Activated naive CD8-positive, alpha-beta T cell treated with anti-CD3 and anti-CD28 coated beads for 36 hours (primary cell): Measurements from ENCODE around the gene SLC2A10. TPM values are rescaled to one million over a fixed set of nuclear protein-coding genes. Genes with fewer than 3 reads are reported as not detected.
"Not testable (repeated sequence)": the region's sequence is repeated elsewhere in the genome, so short reads cannot be mapped to it uniquely, and the experiment has no call there.

Experiments
- DNase-seq: peaks from one replicate; pipeline ENCODE4 v3.0.0; 2021
- H3K27ac Mint-ChIP-seq: one replicate; pipeline ENCODE4 v1.8.0; 2022; ENCODE audit warnings: mild to moderate bottlenecking, moderate library complexity, mixed read lengths
- H3K27me3 Mint-ChIP-seq: one replicate; pipeline ENCODE4 v1.8.0; 2022; ENCODE audit warnings: mild to moderate bottlenecking, mixed read lengths
- H3K36me3 Mint-ChIP-seq: one replicate; pipeline ENCODE4 v1.8.0; 2021; ENCODE audit warnings: mild to moderate bottlenecking, mixed read lengths
- H3K4me1 Mint-ChIP-seq: one replicate; pipeline ENCODE4 v1.8.0; 2021; ENCODE audit warnings: mixed read lengths
- H3K4me3 Mint-ChIP-seq: one replicate; pipeline ENCODE4 v1.8.0; 2022; ENCODE audit warnings: mild to moderate bottlenecking, moderate library complexity, mixed read lengths
- H3K9me3 Mint-ChIP-seq: one replicate; pipeline ENCODE4 v1.8.0; 2022; ENCODE audit warnings: mixed read lengths
- total RNA-seq, 2 experiments: library from RNA; stranded (reverse); gene quantifications; one replicate each; pipeline ENCODE4 v1.2.3, GENCODE V29; 2021

Gene SLC2A10
- total RNA-seq, 2 experiments from 2014 or later: 0.06 to 0.08 TPM

DNA sequence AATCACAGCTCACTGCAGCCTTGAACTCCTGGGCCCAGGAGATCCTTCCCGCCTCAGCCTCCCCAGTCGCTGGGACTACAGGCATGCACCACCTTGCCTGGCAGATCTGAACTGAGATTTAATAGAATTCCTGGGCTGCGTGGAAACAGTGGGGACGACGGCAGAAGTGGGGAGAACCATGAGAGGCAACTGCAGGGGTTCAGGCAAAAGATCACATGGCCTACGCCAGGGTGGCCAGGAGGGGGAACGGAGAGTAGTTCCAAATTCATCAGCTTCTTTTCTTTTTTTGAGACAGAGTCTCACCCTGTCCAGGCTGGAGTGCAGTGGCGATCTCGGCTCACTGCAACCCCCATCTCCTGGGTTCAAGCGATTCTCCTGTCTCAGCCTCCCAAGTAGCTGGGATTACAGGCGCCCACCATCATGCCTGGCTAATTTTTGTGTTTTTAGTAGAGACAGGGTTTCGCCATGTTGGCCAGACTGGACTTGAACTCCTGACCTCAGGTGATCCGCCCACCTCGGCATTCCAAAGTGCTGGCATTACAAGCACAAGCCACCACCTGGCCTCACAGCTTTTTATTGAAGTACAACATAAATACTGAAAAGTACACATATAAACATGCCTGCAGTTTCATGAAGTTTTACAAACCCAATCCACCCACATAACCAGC lies 32.7 kb upstream of the SLC2A10 start:
- H3K4me1 Mint-ChIP-seq, H3K27ac Mint-ChIP-seq, H3K4me3 Mint-ChIP-seq, DNase-seq, H3K27me3 Mint-ChIP-seq, H3K9me3 Mint-ChIP-seq, H3K36me3 Mint-ChIP-seq: not testable (repeated sequence)

DNA sequence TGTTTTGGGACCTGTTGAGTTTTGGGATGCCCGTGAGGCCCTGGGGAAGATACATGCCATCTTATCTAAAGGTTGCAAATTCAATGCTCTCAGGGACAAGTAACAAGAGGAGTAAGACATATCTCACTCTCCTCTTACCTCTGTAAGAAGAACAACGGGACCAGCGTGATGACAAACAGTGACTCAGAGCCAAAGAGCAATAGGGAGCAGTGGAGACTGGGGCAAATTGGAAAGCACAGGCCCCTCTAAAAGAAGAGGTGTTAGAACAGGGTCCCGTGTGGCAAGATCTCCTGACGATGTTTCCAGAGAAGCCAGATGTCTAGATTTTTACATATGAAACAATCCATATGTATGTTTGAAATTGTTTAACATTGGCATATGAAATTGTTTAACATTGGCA lies 31.8 kb upstream of the SLC2A10 start:
- H3K4me3 Mint-ChIP-seq: no peak overlapping the region
- no peak overlapping the region for H3K27ac Mint-ChIP-seq
- peaks cover 11% of the 10 kb centered on the region for H3K4me1 Mint-ChIP-seq
- no peaks in the 10 kb centered on the region for H3K9me3 Mint-ChIP-seq
- H3K27me3 Mint-ChIP-seq: peaks cover 4% of the 10 kb centered on the region
- DNase-seq: no peak
- peaks cover 2% of the 10 kb centered on the region for H3K36me3 Mint-ChIP-seq

DNA sequence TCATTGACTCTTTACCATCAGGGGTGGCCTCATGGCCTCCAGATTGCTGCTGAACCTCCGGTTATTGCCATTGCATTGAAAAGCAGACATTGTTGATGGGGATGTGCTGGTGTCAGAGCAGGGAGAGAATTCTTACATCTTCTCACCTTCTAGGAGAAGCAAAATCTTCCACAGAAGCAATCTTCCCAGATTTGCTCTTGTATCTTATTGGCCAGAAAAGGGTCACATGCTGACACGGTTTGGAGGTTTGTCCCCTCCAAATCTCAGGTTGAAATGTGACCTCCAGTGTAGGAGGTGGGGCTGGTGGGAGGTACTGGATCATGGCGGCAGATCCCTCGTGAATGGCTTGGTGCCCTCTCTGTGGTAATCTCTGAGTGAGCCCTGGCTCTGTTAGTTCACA lies 30.9 kb upstream of the SLC2A10 start:
- DNase-seq: no peak
- H3K4me3 Mint-ChIP-seq: no peak overlapping the region
- peaks cover 17% of the 10 kb centered on the region for H3K4me1 Mint-ChIP-seq
- H3K27ac Mint-ChIP-seq: no peak overlapping the region
- H3K36me3 Mint-ChIP-seq: peaks cover 2% of the 10 kb centered on the region
- peaks cover 4% of the 10 kb centered on the region for H3K27me3 Mint-ChIP-seq
- H3K9me3 Mint-ChIP-seq: no peaks in the 10 kb centered on the region

DNA sequence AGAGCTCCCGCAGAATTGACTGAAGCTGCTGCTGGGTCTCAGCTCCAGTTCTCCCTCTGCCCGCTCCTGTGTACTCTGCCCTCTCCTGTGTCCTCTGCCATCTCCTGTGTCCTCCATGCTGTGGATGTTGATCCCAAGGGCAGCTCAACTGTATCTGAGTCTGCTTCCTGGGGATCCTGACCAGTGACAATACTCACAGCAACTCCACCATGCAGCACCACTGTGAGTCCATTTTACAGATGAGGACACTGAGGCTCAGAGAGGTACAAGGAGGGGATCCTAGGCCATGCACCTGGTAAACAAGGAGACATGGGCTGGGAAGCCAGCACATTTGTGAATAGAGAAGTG lies 28.8 kb upstream of the SLC2A10 start:
- no peak for DNase-seq
- peaks cover 30% of the 10 kb centered on the region for H3K4me1 Mint-ChIP-seq

DNA sequence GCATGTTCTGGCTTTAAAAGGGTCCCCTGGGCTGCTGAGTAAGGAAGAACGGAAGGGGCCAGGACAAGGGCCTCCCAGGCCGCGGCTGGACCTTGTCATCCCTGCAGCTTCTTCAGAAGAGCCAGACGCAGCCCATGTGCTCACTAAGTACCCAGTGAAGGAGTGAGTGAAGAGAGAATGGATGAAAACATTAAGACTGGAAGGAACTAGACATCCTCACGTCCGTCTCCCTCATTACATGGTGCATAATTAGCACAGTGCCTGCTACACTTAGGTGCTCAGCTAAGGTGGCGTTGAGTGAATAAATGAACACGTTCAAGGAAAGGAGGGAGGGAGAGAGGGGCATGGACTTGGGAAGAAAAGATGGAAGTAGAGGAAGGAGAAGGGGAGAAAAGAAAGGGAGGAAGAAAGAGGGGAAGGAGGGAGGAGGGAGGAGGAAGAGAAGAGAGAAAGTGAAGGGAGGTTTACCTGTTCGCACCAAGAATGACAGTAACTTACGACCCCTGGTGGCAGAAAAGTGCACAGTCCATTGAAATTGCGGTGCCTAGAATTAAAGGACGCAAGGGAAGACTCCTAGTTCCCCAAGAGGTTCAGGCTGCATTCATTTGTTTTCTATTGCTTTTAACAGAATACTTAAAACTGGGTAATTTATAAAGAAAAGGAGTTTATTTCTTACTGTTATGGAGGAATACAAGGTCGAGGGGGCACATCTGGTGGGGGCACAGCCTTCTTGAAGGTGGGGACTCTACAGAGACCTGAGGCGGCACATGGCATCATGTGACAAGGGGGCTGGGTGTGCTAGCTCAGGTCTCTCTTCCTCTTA lies 28.2 kb upstream of the SLC2A10 start:
- H3K36me3 Mint-ChIP-seq: peaks cover 11% of the 10 kb centered on the region
- peak overlapping the region; percentile 17 for H3K27ac Mint-ChIP-seq
- no peak overlapping the region for H3K4me3 Mint-ChIP-seq
- no peaks in the 10 kb centered on the region for H3K9me3 Mint-ChIP-seq
- peak; percentile 54 for DNase-seq
- H3K27me3 Mint-ChIP-seq: no peaks in the 10 kb centered on the region
- peaks cover 35% of the 10 kb centered on the region for H3K4me1 Mint-ChIP-seq

More for the DNA sequence above, 28.8 kb upstream of the SLC2A10 start:
- no peak overlapping the region for H3K4me3 Mint-ChIP-seq
- H3K27me3 Mint-ChIP-seq: no peaks in the 10 kb centered on the region
- no peak overlapping the region for H3K27ac Mint-ChIP-seq
- H3K9me3 Mint-ChIP-seq: no peaks in the 10 kb centered on the region
- peaks cover 6% of the 10 kb centered on the region for H3K36me3 Mint-ChIP-seq

DNA sequence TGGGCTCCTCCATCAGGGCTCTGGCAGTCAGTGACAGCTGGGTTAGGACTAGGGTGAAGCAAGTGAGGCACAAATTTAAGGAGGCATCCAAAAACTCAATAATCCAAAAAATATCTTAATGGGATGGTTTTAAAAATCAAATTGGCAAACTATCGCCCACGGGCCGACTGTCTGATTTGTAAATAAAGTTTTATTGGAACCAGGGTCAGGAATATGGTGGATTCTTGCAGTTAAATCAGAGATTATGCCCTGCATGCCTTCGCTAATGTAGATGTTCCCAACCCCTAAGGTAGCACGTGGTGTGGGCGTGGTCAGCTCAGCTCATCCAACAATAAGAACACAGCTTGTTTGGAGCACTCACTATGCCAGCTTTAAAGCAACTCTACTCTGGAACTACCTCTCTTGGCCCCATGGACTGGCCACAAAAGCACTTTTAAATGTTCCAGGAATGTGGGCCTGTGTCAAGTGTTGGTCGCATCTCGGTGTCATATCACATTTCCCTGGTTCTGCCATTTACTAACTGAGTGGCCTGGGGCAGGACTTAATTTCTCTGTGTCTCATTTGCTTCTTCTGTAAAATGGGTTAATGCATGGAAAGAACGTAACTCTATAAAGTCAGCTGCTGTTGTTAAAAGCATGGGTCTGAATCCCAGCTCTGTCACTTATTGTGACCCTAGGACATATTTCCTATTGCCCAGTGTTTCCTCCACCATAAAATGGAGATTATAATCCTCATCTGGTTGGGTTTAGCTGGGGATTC lies 27.2 kb upstream of the SLC2A10 start:
- Mint-ChIP-seq H3K27ac (no peak overlapping the region), H3K4me1 (peaks cover 44% of the 10 kb centered on the region), H3K27me3 (no peaks in the 10 kb centered on the region), H3K36me3 (peaks cover 18% of the 10 kb centered on the region), H3K9me3 (no peaks in the 10 kb centered on the region), H3K4me3 (no peak overlapping the region)
- no peak for DNase-seq

DNA sequence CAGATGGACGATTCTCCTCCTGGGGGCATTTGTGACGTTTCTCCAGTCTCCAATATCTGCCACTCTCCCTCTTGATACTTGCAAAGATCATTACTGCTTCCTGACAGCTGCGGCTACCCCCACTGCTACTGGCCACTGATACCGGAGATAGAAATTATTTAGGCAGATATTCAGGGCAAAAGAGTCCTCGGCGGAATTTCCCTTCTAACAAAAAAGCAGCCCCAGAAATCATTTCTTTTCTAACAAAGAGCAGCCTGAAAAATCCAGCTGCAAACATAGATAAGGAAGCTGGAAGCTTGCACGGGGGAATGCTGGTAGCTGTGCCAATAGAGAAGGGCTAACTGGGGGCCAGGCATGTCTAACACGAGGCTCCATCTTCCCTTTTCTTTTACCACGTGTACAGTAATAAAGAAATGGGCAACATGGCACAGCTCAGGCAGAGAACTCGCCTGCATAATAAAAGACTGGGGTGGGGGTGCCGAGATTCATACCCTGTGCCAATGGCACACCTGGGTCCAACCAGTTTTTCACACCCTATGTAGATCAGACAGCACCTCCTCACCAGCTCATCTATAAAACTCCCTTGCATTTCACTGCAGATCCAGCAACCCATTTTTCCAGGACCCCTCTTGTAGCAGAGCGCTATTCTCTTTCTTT lies 26.3 kb upstream of the SLC2A10 start:
- no peak overlapping the region for H3K27ac Mint-ChIP-seq
- no peaks in the 10 kb centered on the region for H3K27me3 Mint-ChIP-seq
- H3K4me3 Mint-ChIP-seq: no peak overlapping the region
- DNase-seq: no peak
- H3K4me1 Mint-ChIP-seq: peaks cover 53% of the 10 kb centered on the region
- H3K9me3 Mint-ChIP-seq: no peaks in the 10 kb centered on the region
- H3K36me3 Mint-ChIP-seq: peaks cover 21% of the 10 kb centered on the region

DNA sequence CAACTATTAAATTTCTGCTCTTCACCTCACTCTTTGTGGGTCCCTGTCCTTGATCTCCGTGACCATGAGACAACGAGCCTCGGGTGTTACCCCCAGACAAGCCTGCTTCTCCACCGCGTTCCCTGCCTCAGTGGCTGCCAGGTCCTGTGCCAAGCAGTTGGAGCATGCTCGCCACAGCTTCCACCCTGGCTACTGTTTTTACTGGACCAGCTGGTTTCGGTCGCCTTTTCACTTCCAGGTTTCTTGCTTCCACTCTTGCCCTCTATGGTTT lies 25.8 kb upstream of the SLC2A10 start:
- H3K27me3 Mint-ChIP-seq: no peaks in the 10 kb centered on the region
- H3K9me3 Mint-ChIP-seq: no peaks in the 10 kb centered on the region

DNA sequence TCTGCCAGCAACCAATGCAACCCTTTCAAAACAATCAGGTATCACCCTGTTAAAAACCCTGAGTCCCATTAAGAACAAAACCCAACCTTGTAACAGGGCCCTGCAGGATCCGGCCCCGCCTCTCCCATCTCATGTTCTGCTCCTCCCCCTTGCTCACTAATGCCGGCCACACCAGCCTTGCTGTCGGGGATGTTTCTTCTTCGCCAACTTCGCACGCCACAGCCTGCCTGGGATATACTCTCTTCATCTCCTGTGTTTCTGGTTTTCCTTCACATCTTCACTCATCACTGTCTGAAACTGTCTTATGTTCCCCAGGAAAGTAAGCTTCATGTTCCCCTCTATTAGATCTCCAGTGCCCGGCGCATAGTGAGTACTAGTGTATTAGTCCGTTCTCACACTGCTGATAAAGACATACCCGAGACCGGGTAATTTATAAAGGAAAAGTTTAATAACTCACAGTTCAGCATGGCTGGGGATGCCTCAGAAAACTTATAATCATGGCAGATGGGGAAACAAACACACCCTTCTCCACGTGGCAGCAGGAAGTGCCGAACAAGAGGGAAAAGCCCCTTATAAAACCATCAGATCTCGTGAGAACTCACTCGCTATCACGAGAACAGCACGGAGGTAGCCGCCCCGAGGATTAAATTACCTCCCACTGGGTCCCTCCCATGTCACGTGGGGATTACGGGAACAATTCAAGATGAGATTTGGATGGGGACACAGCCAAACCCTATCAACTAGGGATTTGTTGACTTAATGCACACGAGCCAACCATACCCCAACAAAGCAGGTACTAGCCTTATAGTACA lies 25.3 kb upstream of the SLC2A10 start:
- Mint-ChIP-seq H3K36me3 (peaks cover 21% of the 10 kb centered on the region), H3K9me3 (no peaks in the 10 kb centered on the region), H3K4me3 (no peak overlapping the region), H3K27ac (peak overlapping the region; percentile 3), H3K4me1 (peaks cover 56% of the 10 kb centered on the region), H3K27me3 (no peaks in the 10 kb centered on the region)
- no peak for DNase-seq

More for the DNA sequence above, 25.8 kb upstream of the SLC2A10 start:
- H3K4me1 Mint-ChIP-seq: peaks cover 56% of the 10 kb centered on the region
- H3K4me3 Mint-ChIP-seq: no peak overlapping the region
- peak overlapping the region; percentile 3 for H3K27ac Mint-ChIP-seq
- DNase-seq: no peak
- peaks cover 21% of the 10 kb centered on the region for H3K36me3 Mint-ChIP-seq

DNA sequence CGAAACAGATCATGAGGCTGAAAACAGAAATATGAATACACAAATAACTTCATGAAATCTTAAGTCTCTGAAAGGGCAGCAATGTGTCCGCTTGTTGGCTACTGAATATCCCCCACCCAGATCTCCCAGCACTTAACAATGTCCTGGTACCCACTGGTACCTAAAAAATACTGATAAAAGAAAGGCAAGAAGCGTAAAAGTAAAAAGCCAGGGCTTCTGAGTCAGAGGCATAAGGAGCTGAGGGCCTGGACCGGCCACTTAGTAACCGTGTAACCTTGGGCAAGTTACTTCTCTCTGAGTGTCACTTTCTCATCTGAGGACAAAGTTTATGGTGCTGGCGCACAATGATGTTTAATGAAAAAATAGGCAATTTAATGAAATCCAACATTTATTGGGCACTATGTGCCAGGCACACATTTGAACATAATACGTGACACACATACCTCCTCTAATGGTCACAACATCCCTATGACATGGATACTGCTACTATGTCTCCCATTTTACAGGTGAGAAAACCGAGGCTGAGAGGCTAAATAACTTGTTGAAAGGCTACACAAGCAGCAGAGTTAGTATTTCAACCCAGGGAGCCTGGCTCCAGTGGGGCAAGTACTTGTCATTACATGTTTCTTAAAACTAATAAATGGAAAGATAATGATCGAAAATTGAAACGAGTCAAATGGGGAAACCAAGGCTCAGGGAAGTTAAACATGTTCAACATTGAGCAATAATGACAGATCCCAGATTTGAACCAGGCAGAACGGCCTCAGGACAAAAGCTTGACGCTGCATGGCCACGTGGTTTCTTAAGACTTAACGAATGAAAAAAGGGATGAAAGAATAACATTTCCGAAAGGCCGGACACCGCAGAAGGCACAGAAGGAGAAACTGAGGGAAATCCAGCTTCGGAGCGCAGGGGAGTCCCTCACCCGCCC lies 21.0 kb upstream of the SLC2A10 start:
- Mint-ChIP-seq H3K4me1 (peaks cover 42% of the 10 kb centered on the region), H3K9me3 (no peaks in the 10 kb centered on the region)

DNA sequence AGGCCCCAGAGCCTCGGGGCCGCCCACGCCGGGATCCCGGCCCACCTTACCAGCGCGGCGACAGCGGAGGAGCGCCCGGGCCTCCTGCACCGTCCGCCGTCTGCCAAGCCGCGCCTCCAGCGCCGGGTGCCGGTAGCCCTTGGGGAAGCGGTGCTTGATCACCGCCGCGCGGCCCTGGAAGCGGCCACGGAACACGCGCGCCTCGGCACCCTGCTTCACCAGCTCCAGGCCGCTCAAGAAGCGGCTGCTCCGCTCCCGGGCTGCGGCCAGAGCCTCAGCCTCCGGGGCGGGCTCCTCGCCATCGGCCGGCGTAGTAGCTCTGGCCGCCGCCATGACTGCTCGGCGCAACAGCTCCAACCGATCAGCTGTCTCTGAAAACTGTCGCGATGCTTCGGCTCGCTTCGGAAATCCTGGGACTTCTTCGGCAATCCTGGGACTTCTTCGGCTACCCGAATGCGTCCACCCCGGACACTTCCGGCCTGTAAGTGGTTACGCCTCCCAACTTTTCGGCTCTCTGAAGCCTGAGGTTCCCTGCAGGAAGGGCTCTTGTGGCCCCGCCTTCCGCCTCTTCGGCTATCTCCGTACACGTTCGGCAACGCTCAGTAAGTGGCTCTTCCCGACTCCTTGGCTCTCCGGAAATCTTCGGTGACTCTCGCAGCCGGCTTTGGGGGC lies 20.2 kb upstream of the SLC2A10 start, which contains the start of gene TP53RK:
Gene TP53RK, minus strand, starts transcription at position 363 of the 672 bp plus-strand sequence. Its CDS starts 30 bp downstream, at position 333.
- Mint-ChIP-seq H3K27ac (peak within 1 kb of the TSS; percentile 94), H3K36me3 (peaks cover 19% of the 10 kb centered on the region), H3K27me3 (peaks cover 4% of the 10 kb centered on the region), H3K4me3 (peak within 1 kb of the TSS; percentile 92), H3K4me1 (peaks cover 35% of the 10 kb centered on the region), H3K9me3 (no peaks in the 10 kb centered on the region)
- DNase-seq: peak; percentile 96

More for the DNA sequence above, 21.0 kb upstream of the SLC2A10 start:
- H3K4me3 Mint-ChIP-seq: peak overlapping the region; percentile 92
- peak overlapping the region; percentile 89 for H3K27ac Mint-ChIP-seq
- peaks cover 4% of the 10 kb centered on the region for H3K27me3 Mint-ChIP-seq
- DNase-seq: no peak
- H3K36me3 Mint-ChIP-seq: peaks cover 19% of the 10 kb centered on the region

DNA sequence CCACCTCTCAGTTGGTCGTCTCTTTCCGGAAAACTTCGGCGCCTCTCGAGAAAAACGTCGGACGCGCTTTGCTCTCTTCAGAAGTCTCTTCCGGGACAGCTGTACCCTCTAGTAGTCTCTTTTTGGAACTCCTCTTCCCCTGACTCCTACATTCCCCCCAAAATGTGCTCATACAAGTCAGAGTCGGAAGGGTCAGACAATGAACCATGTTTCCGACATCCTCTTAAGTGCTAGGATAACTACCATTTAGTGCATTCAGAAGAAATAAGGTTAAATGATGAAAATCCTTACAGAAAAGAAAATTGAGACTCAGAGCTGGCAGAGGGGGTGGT lies 19.7 kb upstream of the SLC2A10 start:
- H3K36me3 Mint-ChIP-seq: peaks cover 19% of the 10 kb centered on the region
- H3K9me3 Mint-ChIP-seq: no peaks in the 10 kb centered on the region
- DNase-seq: no peak
- peak overlapping the region; percentile 94 for H3K27ac Mint-ChIP-seq
- peaks cover 39% of the 10 kb centered on the region for H3K4me1 Mint-ChIP-seq
- peaks cover 4% of the 10 kb centered on the region for H3K27me3 Mint-ChIP-seq
- H3K4me3 Mint-ChIP-seq: peak overlapping the region; percentile 92
